B cell (primary cell): Measurements from ENCODE around the gene TRAPPC12. TPM values are rescaled to one million over a fixed set of nuclear protein-coding genes. Genes with fewer than 3 reads are reported as not detected.

Experiments used
- ATAC-seq: fragments of 200-7000 bp; cut with Tn5 transposase; one replicate; pipeline ENCODE4 v1.10.0; 2021; ENCODE audit warnings: low read depth, mild to moderate bottlenecking, moderate number of reproducible peaks, moderate library complexity
- CTCF ChIA-PET: fragments of 350-600 bp; sonication (Branson Sonifier 250); formaldehyde crosslinking; loops from one replicate; lab custom pipeline; 2021; ENCODE audit warnings: antibody characterized with exemption, inconsistent platforms; lab: Charles Lee
- POLR2A ChIA-PET: fragments of 350-600 bp; sonication (Branson Sonifier 250); formaldehyde crosslinking; loops from one replicate; lab custom pipeline; 2021; ENCODE audit warnings: antibody characterized with exemption; lab: Charles Lee
- DNase-seq: peaks from one replicate; pipeline ENCODE4 v3.0.0; 2013
- H2AFZ ChIP-seq: 2 replicates; pipeline ENCODE4 v1.6.1; 2012; ENCODE audit warnings: mild to moderate bottlenecking, low read depth, low read length; ENCODE audit not compliant: insufficient read depth, poor library complexity, severe bottlenecking
- H3K27ac ChIP-seq, 2 donors: 1 replicate in 1 of 2; 2 replicates in 1 of 2; pipeline ENCODE4 v1.5.1; 2012 to 2013; ENCODE audit warnings: low read length in 2 of 2, mild to moderate bottlenecking in 2 of 2, moderate library complexity in 1 of 2
- H3K27me3 ChIP-seq, 4 experiments: fragments of 200-600 bp in 1 of 4; sonication (generic) in 1 of 4; replicated peaks in 1 of 4; 1 replicate in 2 of 4; 2 replicates in 2 of 4; pipeline versions ENCODE4 v1.6.1 to v1.7.0; 2013 to 2016; ENCODE audit warnings: low read length in 3 of 4, mild to moderate bottlenecking in 2 of 4, mixed read lengths in 1 of 4, moderate library complexity in 1 of 4; ENCODE audit not compliant: insufficient read depth in 4 of 4, control insufficient read depth in 3 of 4; ENCODE audit errors: control extremely low read depth in 1 of 4
- H3K36me3 ChIP-seq, 2 experiments: replicated peaks in 1 of 2; 1 replicate in 1 of 2; 2 replicates in 1 of 2; pipeline versions ENCODE4 v1.6.1 to v1.7.1; 2013; ENCODE audit warnings: low read length in 1 of 2; ENCODE audit not compliant: insufficient read depth in 2 of 2, control insufficient read depth in 1 of 2; ENCODE audit errors: control extremely low read depth in 1 of 2, extremely low read depth in 1 of 2
- H3K4me1 ChIP-seq, 2 donors: fragments of 200-600 bp in 1 of 2; sonication (generic) in 1 of 2; 1 replicate in 1 of 2; 2 replicates in 1 of 2; pipeline versions ENCODE4 v1.5.1 to v1.6.1; 2013 to 2017; ENCODE audit warnings: low read length in 2 of 2; ENCODE audit not compliant: control insufficient read depth in 2 of 2, insufficient read depth in 2 of 2
- H3K4me2 ChIP-seq: replicated peaks from 2 replicates; pipeline ENCODE3; 2012; ENCODE audit warnings: mild to moderate bottlenecking, low read depth, low read length; ENCODE audit not compliant: poor library complexity, severe bottlenecking
- H3K4me3 ChIP-seq, 5 experiments: fragments of 200-600 bp in 1 of 5; sonication (generic) in 1 of 5; 1 replicate in 3 of 5; 2 replicates in 2 of 5; pipeline versions ENCODE4 v1.5.1 to v1.7.0; 2011 to 2016; ENCODE audit warnings: low read length in 4 of 5, mild to moderate bottlenecking in 4 of 5, low read depth in 2 of 5, control low read depth in 1 of 5, moderate library complexity in 1 of 5; ENCODE audit not compliant: insufficient read depth in 1 of 5; ENCODE audit errors: control extremely low read depth in 1 of 5, extremely low read depth in 1 of 5
- H3K79me2 ChIP-seq: fragments of 200-600 bp; sonication (generic); one replicate; pipeline ENCODE4 v1.6.0; 2016; ENCODE audit warnings: low read length; ENCODE audit not compliant: control insufficient read depth, insufficient read depth
- H3K9ac ChIP-seq: fragments of 200-600 bp; sonication (generic); 2 replicates; pipeline ENCODE4 v1.6.1; 2017; ENCODE audit warnings: mild to moderate bottlenecking, low read length, moderate library complexity
- H3K9me3 ChIP-seq, 3 donors: one replicate each; pipeline versions ENCODE4 v1.6.1 to v1.7.1; 2013; ENCODE audit warnings: low read length in 2 of 3; ENCODE audit not compliant: control insufficient read depth in 2 of 3, insufficient read depth in 1 of 3; ENCODE audit errors: control extremely low read depth in 1 of 3
- H4K20me1 ChIP-seq: 2 replicates; pipeline ENCODE4 v1.6.0; 2012; ENCODE audit warnings: mild to moderate bottlenecking, low read length; ENCODE audit not compliant: insufficient read depth, control insufficient read depth, poor library complexity, severe bottlenecking
- H3K27ac Mint-ChIP-seq: one replicate; pipeline ENCODE4 v1.8.0; 2021; ENCODE audit warnings: mixed read lengths
- H3K27me3 Mint-ChIP-seq: one replicate; pipeline ENCODE4 v1.8.0; 2021; ENCODE audit warnings: mixed read lengths
- H3K4me1 Mint-ChIP-seq: one replicate; pipeline ENCODE4 v1.8.0; 2021; ENCODE audit warnings: mixed read lengths
- H3K4me3 Mint-ChIP-seq: one replicate; pipeline ENCODE4 v1.8.0; 2021; ENCODE audit warnings: mixed read lengths
- H3K9me3 Mint-ChIP-seq: one replicate; pipeline ENCODE4 v1.8.0; 2022; ENCODE audit warnings: mixed read lengths; ENCODE audit not compliant: insufficient read depth
- CTCF ChIP-seq: fragments of 200-600 bp; IDR thresholded peaks from one replicate; pipeline ENCODE4 v1.8.0; 2022; ENCODE audit warnings: antibody characterized with exemption, mild to moderate bottlenecking
- EZH2 ChIP-seq: IDR thresholded peaks from 2 replicates; pipeline ENCODE4 v1.6.1; 2012; ENCODE audit warnings: borderline replicate concordance, low read depth, mild to moderate bottlenecking, moderate library complexity, low read length; ENCODE audit not compliant: insufficient read depth, poor library complexity, severe bottlenecking
- WGBS: methylation state at CpG from one replicate; pipeline ENCODE4 v1.1.5; 2013; ENCODE audit warnings: missing lambda C conversion rate; ENCODE audit not compliant: insufficient coverage; 5-methylcytosine and 5-hydroxymethylcytosine counted together
- intact Hi-C: fragments of 100-400 bp; cut with micrococcal nuclease; formaldehyde crosslinking; loops from one replicate; pipeline ENCODE4 v1.10.0; 2022
- polyA plus RNA-seq: library from polyadenylated mRNA; depleted of rRNA; stranded (reverse); fragments of >200 nt; gene quantifications from 2 replicates; pipeline ENCODE4 v1.2.3, GENCODE V29; 2012
- total RNA-seq, 2 donors: library from RNA; stranded (reverse); fragments of 120-200 nt in 1 of 2; gene quantifications; 1 replicate in 1 of 2; 2 replicates in 1 of 2; pipeline versions ENCODE4 v1.2.3 to v1.2.4, GENCODE V29; 2013 to 2022

Gene TRAPPC12
- total and polyA plus RNA-seq, 2 donors (not counting 1 experiment from before 2014, with no cell fraction given), result 80.9 to 151 TPM

GRCh38 chr2:3388412-3388738 lies 8.9 kb downstream of the TRAPPC12 start:
- POLR2A ChIA-PET, result no interaction called here
- Mint-ChIP-seq H3K9me3 (no peaks in the 10 kb centered on the region), H3K4me1 (peaks cover 3% of the 10 kb centered on the region), H3K27ac (no peak overlapping the region), H3K27me3 (no peaks in the 10 kb centered on the region), H3K4me3 (no peak overlapping the region)
- peaks cover 78% of the 10 kb centered on the region for H3K79me2 ChIP-seq
- peaks cover 4 to 41% of the 10 kb centered on the region in 2 experiments for H3K36me3 ChIP-seq
- intact Hi-C loops, result no loop called here
- H3K4me3 ChIP-seq, result no peak overlapping the region
- H2AFZ ChIP-seq, result no peak overlapping the region
- CTCF ChIA-PET, result interaction anchor here (1.4 kb wide), 1 partner anchor 35 kb away, joined by 4 read pairs; no protein-coding TSS in a partner anchor
- H3K4me1 ChIP-seq, result no peaks in the 10 kb centered on the region
- H3K9ac ChIP-seq, result no peak overlapping the region
- H3K4me2 ChIP-seq, result no peak overlapping the region
- no peaks in the 10 kb centered on the region for H3K9me3 ChIP-seq
- H3K27me3 ChIP-seq, result no peaks in the 10 kb centered on the region
- H4K20me1 ChIP-seq, result peaks cover 36% of the 10 kb centered on the region
- H3K27ac ChIP-seq, result no peak overlapping the region
- WGBS, result over 99% methylated on average over 29 of the region's 31 CpGs
- DNase-seq (no peak), ATAC-seq (no peak)
- no peak for TF ChIP-seq EZH2
- TF ChIP-seq CTCF, result no peak

GRCh38 chr2:3389193-3389592 lies 9.7 kb downstream of the TRAPPC12 start:
- Histone ChIP-seq H3K4me2 (no peak overlapping the region), H3K4me1 (no peaks in the 10 kb centered on the region), H3K36me3 (peaks cover 4 to 41% of the 10 kb centered on the region in 2 experiments), H3K79me2 (peaks cover 78% of the 10 kb centered on the region), H4K20me1 (peaks cover 42% of the 10 kb centered on the region), H3K9ac (no peak overlapping the region), H3K27me3 (no peaks in the 10 kb centered on the region), H2AFZ (no peak overlapping the region), H3K27ac (no peak overlapping the region), H3K4me3 (no peak overlapping the region), H3K9me3 (no peaks in the 10 kb centered on the region)
- POLR2A ChIA-PET, result no interaction called here
- intact Hi-C loops, result no loop called here
- CTCF ChIA-PET, result interaction anchor here (1.4 kb wide), 1 partner anchor 34 kb away, joined by 4 read pairs; no protein-coding TSS in a partner anchor
- TF ChIP-seq EZH2 (no peak), CTCF (no peak)
- Mint-ChIP-seq H3K27me3 (no peaks in the 10 kb centered on the region), H3K4me1 (peaks cover 3% of the 10 kb centered on the region), H3K4me3 (no peak overlapping the region), H3K27ac (no peak overlapping the region), H3K9me3 (no peaks in the 10 kb centered on the region)
- DNase-seq, result no peak
- 99% methylated on average over 29 of the region's 29 CpGs for WGBS
- no peak for ATAC-seq
